Kidney glomerular epithelial cell (primary cell): Measurements from ENCODE around the gene RPAP3.
A peak's percentile ranks its signal among the peaks of the same experiment; 100 is the strongest.
"Not testable (repeated sequence)": the region's sequence is repeated elsewhere in the genome, so short reads cannot be mapped to it uniquely, and the experiment has no call there.

Source experiments
- DNase-seq: peaks from one replicate; lab custom pipeline; 2025; lab: John Stamatoyannopoulos, UW

RPAP3 gene

GRCh38 chr12:47679785-47680184, 26.0 kb downstream of the RPAP3 start:
- no peak for DNase-seq

GRCh38 chr12:47672068-47672467, 33.8 kb downstream of the RPAP3 start:
- no peak for DNase-seq

GRCh38 chr12:47667935-47668334, 37.9 kb downstream of the RPAP3 start:
- DNase-seq = not testable (repeated sequence)

GRCh38 chr12:47652521-47653234, 53.2 kb downstream of the RPAP3 start:
- no peak for DNase-seq

- peak; percentile 44 for DNase-seq
Measured at GRCh38 chr12:47651368-47652254, 54.2 kb downstream of the RPAP3 start.

- DNase-seq = no peak
Measured at GRCh38 chr12:47650469-47650868, 55.4 kb downstream of the RPAP3 start.

- DNase-seq = no peak
Measured at GRCh38 chr12:47649381-47649780, 56.4 kb downstream of the RPAP3 start.

- no peak for DNase-seq
Measured at GRCh38 chr12:47648056-47648579, 57.7 kb downstream of the RPAP3 start.

GRCh38 chr12:47642310-47642709, 63.5 kb downstream of the RPAP3 start:
- not testable (repeated sequence) for DNase-seq

GRCh38 chr12:47636908-47637780, 68.7 kb downstream of the RPAP3 start:
- DNase-seq = peak; percentile 3

GRCh38 chr12:47635770-47636169, 70.1 kb downstream of the RPAP3 start:
- DNase-seq = not testable (repeated sequence)

- no peak for DNase-seq
Measured at GRCh38 chr12:47634127-47634526, 71.7 kb downstream of the RPAP3 start.

GRCh38 chr12:47621960-47622359, 83.9 kb downstream of the RPAP3 start:
- DNase-seq = no peak

- no peak for DNase-seq
Measured at GRCh38 chr12:47617476-47617875, 88.4 kb downstream of the RPAP3 start.

GRCh38 chr12:47616440-47616839, 89.4 kb downstream of the RPAP3 start:
- DNase-seq = no peak

GRCh38 chr12:47615711-47616110, 90.1 kb downstream of the RPAP3 start:
- no peak for DNase-seq

GRCh38 chr12:47614521-47614920, 91.3 kb downstream of the RPAP3 start:
- DNase-seq = no peak

GRCh38 chr12:47612953-47613352, 92.9 kb downstream of the RPAP3 start:
- no peak for DNase-seq

GRCh38 chr12:47611906-47612305, 93.9 kb downstream of the RPAP3 start:
- no peak for DNase-seq
